SK-N-SH treated with all-trans-retinoic acid at 6 μM for 48 hours (cell line): ENCODE data around the gene KDM4B.

ENCODE experiments used
- ATAC-seq: fragments of 200-7000 bp; cut with Tn5 transposase; 3 replicates; pipeline ENCODE4 v1.9.1; 2020; ENCODE audit warnings: mild to moderate bottlenecking, moderate library complexity
- BACH2 ChIP-seq: fragments of 250-450 bp; sonication (Bioruptor Pico); IDR thresholded peaks from 2 replicates; pipeline ENCODE4 v1.9.0; 2021; ENCODE audit warnings: mild to moderate bottlenecking, borderline replicate concordance
- CREB5 ChIP-seq: fragments of 250-450 bp; sonication (Bioruptor Pico); IDR thresholded peaks from 2 replicates; pipeline ENCODE4 v1.5.1; 2020; ENCODE audit warnings: low read depth, mild to moderate bottlenecking, moderate library complexity
- ESRRG ChIP-seq: fragments of 250-450 bp; sonication (Bioruptor Pico); IDR thresholded peaks from 2 replicates; pipeline ENCODE4 v1.6.1; 2021; ENCODE audit warnings: mild to moderate bottlenecking
- ISL1 ChIP-seq: fragments of 250-450 bp; sonication (Bioruptor Pico); IDR thresholded peaks from 2 replicates; pipeline ENCODE4 v2.1.2; 2022; ENCODE audit warnings: mild to moderate bottlenecking, moderate library complexity
- OSR1 ChIP-seq: fragments of 250-450 bp; sonication (Bioruptor Pico); IDR thresholded peaks from 2 replicates; pipeline ENCODE4 v1.8.0; 2022; ENCODE audit warnings: moderate library complexity, mild to moderate bottlenecking, inconsistent platforms
- POU6F1 ChIP-seq: fragments of 250-450 bp; sonication (Bioruptor Pico); IDR thresholded peaks from 2 replicates; pipeline ENCODE4 v1.8.0; 2021; ENCODE audit warnings: low read depth, mild to moderate bottlenecking, moderate library complexity, borderline replicate concordance
- PPARA ChIP-seq: fragments of 250-450 bp; sonication (Bioruptor Pico); IDR thresholded peaks from 2 replicates; pipeline ENCODE4 v1.5.0; 2020; ENCODE audit warnings: mild to moderate bottlenecking, borderline replicate concordance
- RARB ChIP-seq: fragments of 250-450 bp; sonication (Bioruptor Pico); IDR thresholded peaks from 2 replicates; pipeline ENCODE4 v1.8.0; 2021; ENCODE audit warnings: mild to moderate bottlenecking, moderate library complexity
- SNAI2 ChIP-seq: fragments of 250-450 bp; sonication (Bioruptor Pico); IDR thresholded peaks from 2 replicates; pipeline ENCODE4 v1.5.0; 2020; ENCODE audit warnings: mild to moderate bottlenecking, moderate library complexity
- TCF4 ChIP-seq: fragments of 250-450 bp; sonication (Bioruptor Pico); IDR thresholded peaks from 2 replicates; pipeline ENCODE4 v1.8.0; 2021; ENCODE audit warnings: mild to moderate bottlenecking, moderate library complexity, borderline replicate concordance
- TOX ChIP-seq: fragments of 250-450 bp; sonication (Bioruptor Pico); IDR thresholded peaks from 2 replicates; pipeline ENCODE4 v1.8.0; 2021; ENCODE audit warnings: mild to moderate bottlenecking, moderate library complexity, borderline replicate concordance
- TSHZ2 ChIP-seq: fragments of 250-450 bp; sonication (Bioruptor Pico); IDR thresholded peaks from 2 replicates; pipeline ENCODE4 v1.5.0; 2020; ENCODE audit warnings: mild to moderate bottlenecking, moderate library complexity
- ZC3H10 ChIP-seq: fragments of 250-450 bp; sonication (Bioruptor Pico); IDR thresholded peaks from 2 replicates; pipeline ENCODE4 v1.5.1; 2021; ENCODE audit warnings: mild to moderate bottlenecking, moderate library complexity
- ZFP3 ChIP-seq: fragments of 250-450 bp; sonication (Bioruptor Pico); IDR thresholded peaks from 2 replicates; pipeline ENCODE4 v1.5.0; 2020; ENCODE audit warnings: mild to moderate bottlenecking, moderate library complexity
- ZFP30 ChIP-seq: fragments of 450-650 bp; formaldehyde crosslinking; IDR thresholded peaks from 2 replicates; pipeline ENCODE4 v1.5.0; 2022; ENCODE audit warnings: mild to moderate bottlenecking, moderate library complexity
- ZNF565 ChIP-seq: fragments of 450-650 bp; formaldehyde crosslinking; conservative IDR thresholded peaks from 2 replicates; pipeline ENCODE4 v1.5.0; 2020; ENCODE audit warnings: low read depth, mild to moderate bottlenecking, moderate library complexity
- ZNF70 ChIP-seq: fragments of 450-650 bp; formaldehyde crosslinking; IDR thresholded peaks from 2 replicates; pipeline ENCODE4 v1.5.0; 2020; ENCODE audit warnings: mild to moderate bottlenecking, moderate library complexity
- ZNF8 ChIP-seq: fragments of 450-650 bp; formaldehyde crosslinking; IDR thresholded peaks from 2 replicates; pipeline ENCODE4 v1.5.0; 2020; ENCODE audit warnings: mild to moderate bottlenecking, moderate library complexity
- TF ChIP-seq, protein P1 (sequence below): fragments of 250-450 bp; sonication (Bioruptor Pico); IDR thresholded peaks from 2 replicates; pipeline ENCODE4 v1.8.0; 2020; ENCODE audit warnings: mild to moderate bottlenecking, moderate library complexity, borderline replicate concordance
- TF ChIP-seq, protein P2 (sequence below): fragments of 250-450 bp; sonication (Bioruptor Pico); IDR thresholded peaks from 2 replicates; pipeline ENCODE4 v1.5.1; 2021; ENCODE audit warnings: mild to moderate bottlenecking, moderate library complexity

Gene KDM4B

GRCh38 chr19:5014941-5015340, 46.0 kb downstream of the KDM4B start:
- ATAC-seq = no peak
- TF ChIP-seq RARB (CRISPR knock-in tag) (no peak), PPARA (no peak), ZNF8 (CRISPR knock-in tag) (no peak), SNAI2 (CRISPR knock-in tag) (no peak), TSHZ2 (CRISPR knock-in tag) (no peak), POU6F1 (no peak), TOX (CRISPR knock-in tag) (no peak), ISL1 (CRISPR knock-in tag) (no peak), ZNF70 (CRISPR knock-in tag) (no peak), ZNF565 (CRISPR knock-in tag) (no peak), ZFP3 (CRISPR knock-in tag) (no peak), CREB5 (CRISPR knock-in tag) (no peak), TCF4 (CRISPR knock-in tag) (no peak)

DNA sequence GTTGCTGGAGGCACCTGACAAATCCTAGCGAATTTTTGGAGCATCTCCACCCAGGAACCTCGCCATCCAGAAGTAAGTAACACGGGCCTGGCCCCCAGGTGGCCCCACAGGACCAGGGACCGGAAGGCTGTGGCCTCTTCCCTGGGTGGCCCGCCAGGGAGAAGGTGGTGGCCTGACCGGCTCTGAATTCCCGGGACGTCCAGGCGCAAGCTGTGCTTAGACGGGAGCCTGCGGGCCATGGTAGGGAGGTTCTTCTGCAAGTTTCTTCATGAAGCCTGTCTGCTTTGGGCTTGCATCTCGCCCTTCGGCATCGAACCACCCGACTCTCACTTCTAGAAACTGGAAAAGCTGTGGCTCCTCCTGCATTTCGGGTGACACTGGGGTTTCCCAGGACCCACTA, 47.4 kb downstream of the KDM4B start:
- no peak for ATAC-seq
- no peak for TF ChIP-seq ZC3H10 (CRISPR knock-in tag)
- no peak for TF ChIP-seq ZNF70 (CRISPR knock-in tag)
- no peak for TF ChIP-seq CREB5 (CRISPR knock-in tag)
- TF ChIP-seq, protein P1, sequence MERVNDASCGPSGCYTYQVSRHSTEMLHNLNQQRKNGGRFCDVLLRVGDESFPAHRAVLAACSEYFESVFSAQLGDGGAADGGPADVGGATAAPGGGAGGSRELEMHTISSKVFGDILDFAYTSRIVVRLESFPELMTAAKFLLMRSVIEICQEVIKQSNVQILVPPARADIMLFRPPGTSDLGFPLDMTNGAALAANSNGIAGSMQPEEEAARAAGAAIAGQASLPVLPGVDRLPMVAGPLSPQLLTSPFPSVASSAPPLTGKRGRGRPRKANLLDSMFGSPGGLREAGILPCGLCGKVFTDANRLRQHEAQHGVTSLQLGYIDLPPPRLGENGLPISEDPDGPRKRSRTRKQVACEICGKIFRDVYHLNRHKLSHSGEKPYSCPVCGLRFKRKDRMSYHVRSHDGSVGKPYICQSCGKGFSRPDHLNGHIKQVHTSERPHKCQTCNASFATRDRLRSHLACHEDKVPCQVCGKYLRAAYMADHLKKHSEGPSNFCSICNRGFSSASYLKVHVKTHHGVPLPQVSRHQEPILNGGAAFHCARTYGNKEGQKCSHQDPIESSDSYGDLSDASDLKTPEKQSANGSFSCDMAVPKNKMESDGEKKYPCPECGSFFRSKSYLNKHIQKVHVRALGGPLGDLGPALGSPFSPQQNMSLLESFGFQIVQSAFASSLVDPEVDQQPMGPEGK (CRISPR knock-in tag) = no peak
- TF ChIP-seq ZNF8 (CRISPR knock-in tag) = no peak
- TF ChIP-seq ZFP3 (CRISPR knock-in tag) = no peak
- no peak for TF ChIP-seq BACH2 (CRISPR knock-in tag)
- TF ChIP-seq PPARA = no peak
- TF ChIP-seq ZFP30 (CRISPR knock-in tag) = no peak
- TF ChIP-seq ZNF565 (CRISPR knock-in tag) = no peak
- no peak for TF ChIP-seq POU6F1
- no peak for TF ChIP-seq SNAI2 (CRISPR knock-in tag)
- TF ChIP-seq OSR1 = no peak
- TF ChIP-seq ESRRG (CRISPR knock-in tag) = no peak
- TF ChIP-seq TSHZ2 (CRISPR knock-in tag) = no peak
- TF ChIP-seq TOX (CRISPR knock-in tag) = no peak
- TF ChIP-seq RARB (CRISPR knock-in tag) = no peak
- TF ChIP-seq, protein P2, sequence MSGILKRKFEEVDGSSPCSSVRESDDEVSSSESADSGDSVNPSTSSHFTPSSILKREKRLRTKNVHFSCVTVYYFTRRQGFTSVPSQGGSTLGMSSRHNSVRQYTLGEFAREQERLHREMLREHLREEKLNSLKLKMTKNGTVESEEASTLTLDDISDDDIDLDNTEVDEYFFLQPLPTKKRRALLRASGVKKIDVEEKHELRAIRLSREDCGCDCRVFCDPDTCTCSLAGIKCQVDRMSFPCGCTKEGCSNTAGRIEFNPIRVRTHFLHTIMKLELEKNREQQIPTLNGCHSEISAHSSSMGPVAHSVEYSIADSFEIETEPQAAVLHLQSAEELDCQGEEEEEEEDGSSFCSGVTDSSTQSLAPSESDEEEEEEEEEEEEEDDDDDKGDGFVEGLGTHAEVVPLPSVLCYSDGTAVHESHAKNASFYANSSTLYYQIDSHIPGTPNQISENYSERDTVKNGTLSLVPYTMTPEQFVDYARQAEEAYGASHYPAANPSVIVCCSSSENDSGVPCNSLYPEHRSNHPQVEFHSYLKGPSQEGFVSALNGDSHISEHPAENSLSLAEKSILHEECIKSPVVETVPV (CRISPR knock-in tag) = no peak
